Fibroblast of skin of scalp (primary cell): ENCODE measurements around the gene ZYG11B.
"Not testable (repeated sequence)": the region's sequence is repeated elsewhere in the genome, so short reads cannot be mapped to it uniquely, and the experiment has no call there.

Experiments
- DNase-seq: peaks from one replicate; pipeline ENCODE4 v3.0.0-alpha.2; 2013

Gene ZYG11B

DNA sequence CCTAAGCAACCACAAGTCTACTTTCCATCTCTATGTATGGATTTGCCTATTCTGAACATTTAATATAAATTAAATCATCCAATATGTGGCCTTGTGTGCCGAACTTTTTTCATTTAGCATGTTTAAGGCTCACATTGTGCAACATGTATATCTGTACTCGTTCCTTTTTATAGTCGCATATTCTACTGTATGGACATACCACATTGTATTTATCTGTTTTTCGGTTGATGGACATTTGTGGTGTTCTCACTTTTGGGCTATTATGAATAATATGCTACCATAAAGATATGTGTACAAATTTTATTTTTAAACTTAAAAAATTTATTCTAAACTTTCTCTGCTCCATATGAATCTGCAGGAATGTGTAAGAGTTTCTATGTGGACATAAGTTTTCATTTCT, 129.3 kb downstream of the ZYG11B start:
- DNase-seq: no peak

- no peak for DNase-seq
Observed at GRCh38 chr1:52856026-52856425, 129.8 kb downstream of the ZYG11B start.

GRCh38 chr1:52857443-52857842, 131.2 kb downstream of the ZYG11B start:
- no peak for DNase-seq

GRCh38 chr1:52862666-52863458, 136.6 kb downstream of the ZYG11B start:
- no peak for DNase-seq

DNA sequence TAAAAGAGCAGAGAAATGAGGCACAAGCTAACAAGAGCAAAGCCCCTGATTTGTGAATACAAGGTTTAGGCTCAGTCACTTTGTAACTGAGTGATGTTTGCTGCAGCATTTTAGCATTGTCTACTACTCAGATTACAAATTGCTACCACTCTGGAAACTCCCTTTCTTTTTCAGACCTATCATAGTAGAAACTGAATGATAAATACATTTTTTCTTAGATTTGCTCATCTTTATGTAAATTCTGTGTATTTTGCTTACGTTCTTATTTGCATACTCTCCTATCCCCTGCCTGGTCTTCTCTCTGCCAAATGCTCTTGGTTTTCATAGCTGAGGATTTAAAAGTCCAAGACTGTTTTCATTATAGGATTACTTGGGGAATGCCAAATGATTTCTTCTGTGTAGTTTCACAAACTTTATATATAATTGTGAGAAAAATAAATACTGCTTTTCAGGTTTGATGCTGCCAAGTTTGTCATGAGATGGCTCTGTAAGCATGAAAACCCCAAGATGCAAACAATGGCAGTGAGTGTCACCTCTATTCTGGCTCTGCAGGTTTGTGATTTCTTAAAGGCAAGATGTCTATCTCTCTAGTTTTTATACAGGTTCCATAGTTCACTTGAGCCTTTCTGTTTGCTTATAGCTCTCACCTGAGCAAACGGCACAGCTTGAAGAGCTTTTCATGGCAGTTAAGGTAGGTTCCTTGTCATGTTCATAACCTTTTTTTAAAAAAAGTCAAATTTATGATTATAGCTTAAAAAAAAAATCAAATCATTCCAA, 141.0 kb downstream of the ZYG11B start:
- no peak for DNase-seq

GRCh38 chr1:52869727-52870126, 143.5 kb downstream of the ZYG11B start:
- not testable (repeated sequence) for DNase-seq

DNA sequence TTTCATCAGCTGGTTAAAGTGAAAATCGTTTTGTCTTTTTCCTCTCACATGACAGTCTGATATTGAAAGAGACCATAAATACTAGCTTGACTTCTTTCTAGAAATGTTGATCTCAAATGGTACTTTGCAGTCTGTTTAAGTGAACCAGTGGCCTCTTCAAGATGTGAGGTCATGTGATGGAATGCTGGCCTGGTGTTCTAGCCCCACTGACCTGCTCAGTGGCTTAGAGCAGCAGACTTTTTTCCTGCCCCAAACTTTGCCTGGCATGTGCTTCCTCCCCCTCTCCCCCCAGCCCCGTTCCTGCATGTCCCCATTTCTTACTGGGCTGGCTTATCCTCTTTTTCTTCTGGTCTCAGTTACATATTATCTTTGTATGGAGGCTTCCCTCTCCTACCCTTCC, 150.6 kb downstream of the ZYG11B start:
- no peak for DNase-seq
